ENCODE results near the gene SLC44A3. TPM values are rescaled to one million over a fixed set of nuclear protein-coding genes. Genes with fewer than 3 reads are reported as not detected.

SLC44A3 gene
- total and polyA plus RNA-seq, 2 of the 8 experiments (the other 6 are each of a cell fraction or from before 2014, with no cell fraction given) = 4.2 to 5.0 TPM

GRCh38 chr1:94884106-94884505 lies 63.9 kb downstream of the SLC44A3 start:
- H2BK12ac ChIP-seq (ENCODE audit: low read depth, low read length) = no peak overlapping the region; the same call in 1 of the 2 replicates
- 25% methylated on average over 6 of the region's 6 CpGs; no CpG with 5 or more reads in 1 of the 2 experiments for WGBS, 2 experiments (ENCODE audit: extremely low coverage in 1 of 2, insufficient coverage in 1 of 2, insufficient read length in 1 of 2, insufficient replicate concordance in 2 of 2, low coverage in 1 of 2, low lambda C conversion rate in 2 of 2, missing lambda C conversion rate in 1 of 2)
- no peak overlapping the region for H3K4ac ChIP-seq (replicated peaks; ENCODE audit: insufficient read length, low read depth, low read length)
- H3K18ac ChIP-seq (ENCODE audit: extremely low read depth, low read length) = no peak overlapping the region
- H4K91ac ChIP-seq (replicated peaks; ENCODE audit: insufficient read length, low read length) = no peak overlapping the region
- H3K4me1 ChIP-seq (replicated peaks in 1 of 4; ENCODE audit: control insufficient read depth in 3 of 4, insufficient read depth in 4 of 4, low read length in 3 of 4) = peaks cover 7 to 38% (median 21%) of the 10 kb centered on the region in 4 experiments
- H2AK5ac ChIP-seq (ENCODE audit: low read depth, low read length) = no peak overlapping the region; the same call in 1 of the 2 replicates
- no peak overlapping the region for H3K23ac ChIP-seq (ENCODE audit: insufficient read length)
- H3K79me1 ChIP-seq (ENCODE audit: low read depth, low read length) = no peaks in the 10 kb centered on the region
- H2BK20ac ChIP-seq (ENCODE audit: low read length) = no peak overlapping the region
- DNase-seq (ENCODE audit: low read depth in 1 of 2, low spot score in 2 of 2) (peak; percentile 43 to 52), FAIRE-seq (peak; percentile 97)
- H3K27ac ChIP-seq (ENCODE audit: low read depth, low read length) = no peak overlapping the region
- ChIA-PET POLR2A (ENCODE audit: partially characterized antibody) (interaction anchor here (0.9 to 1.9 kb wide), 4 partner anchors 9 to 40 kb away, joined by 3 to 5 read pairs (median 4); no protein-coding TSS in a partner anchor), CTCF (ENCODE audit: partially characterized antibody) (interaction anchor here (0.8 to 4.5 kb wide), 3 partner anchors 15 to 30 kb away, joined by 3 to 27 read pairs (median 3); no protein-coding TSS in a partner anchor)
- no peaks in the 10 kb centered on the region for H4K20me1 ChIP-seq (replicated peaks in 1 of 2; ENCODE audit: control insufficient read depth in 1 of 2, insufficient read depth in 2 of 2, low read length in 2 of 2)
- no peak overlapping the region for H4K5ac ChIP-seq (ENCODE audit: insufficient read length, low read depth, low read length)
- no peak overlapping the region; a peak in 1 of 8 replicates for H3K4me3 ChIP-seq (ENCODE audit: extremely low read depth in 1 of 4, insufficient read depth in 2 of 4, low read depth in 3 of 4, low read length in 4 of 4)
- H3K9ac ChIP-seq (replicated peaks in 1 of 4; ENCODE audit: extremely low read depth in 1 of 4, low read depth in 3 of 4, low read length in 3 of 4) = no peak overlapping the region
- H2BK15ac ChIP-seq (ENCODE audit: low read length) = no peak overlapping the region
- no peak overlapping the region for H2AFZ ChIP-seq (ENCODE audit: low read length)
- H2BK120ac ChIP-seq (replicated peaks; ENCODE audit: low read depth, low read length) = no peak overlapping the region
- no peak overlapping the region for H3K56ac ChIP-seq (replicated peaks; ENCODE audit: insufficient read length, low read depth, low read length)
- no peak overlapping the region for H3K14ac ChIP-seq (ENCODE audit: insufficient read length)
- no peaks in the 10 kb centered on the region; a peak in 1 of 8 replicates for H3K36me3 ChIP-seq (ENCODE audit: control insufficient read depth in 2 of 4, insufficient read depth in 4 of 4, low read length in 3 of 4)
- peak overlapping the region in 1 of 2 experiments; percentile 3; a peak in 1 of 4 replicates for H3K4me2 ChIP-seq (ENCODE audit: insufficient read depth in 1 of 2, low read depth in 2 of 2, low read length in 2 of 2)
- H4K8ac ChIP-seq (ENCODE audit: extremely low read depth, insufficient read depth, low read length) = no peak overlapping the region
- H3K23me2 ChIP-seq (ENCODE audit: low read depth, low read length) = no peaks in the 10 kb centered on the region
- H3K79me2 ChIP-seq (ENCODE audit: control insufficient read depth in 1 of 2, insufficient read depth in 2 of 2, low read length in 2 of 2) = no peaks in the 10 kb centered on the region
- H3K27me3 ChIP-seq (replicated peaks in 1 of 4; ENCODE audit: control insufficient read depth in 3 of 4, extremely low read depth in 1 of 4, insufficient read depth in 3 of 4, low read length in 3 of 4) = peaks cover 0 to 1% (median 0%) of the 10 kb centered on the region in 4 experiments; a peak in 1 of 7 replicates
- H2BK5ac ChIP-seq (ENCODE audit: low read depth, low read length) = no peak overlapping the region
- H3K9me3 ChIP-seq (ENCODE audit: insufficient read depth in 2 of 2, low read depth in 1 of 2, low read length in 1 of 2) = no peaks in the 10 kb centered on the region
- TF ChIP-seq GTF2F1 (IDR thresholded peaks at IDR 0.05; ENCODE audit: borderline replicate concordance, low read depth, low read length) (no peak), SRF (IDR thresholded peaks at IDR 0.05; ENCODE audit: low read depth, low read length) (no peak), BACH1 (IDR thresholded peaks at IDR 0.05; ENCODE audit: low read length) (no peak), TCF12 (IDR thresholded peaks at IDR 0.05; ENCODE audit: low read depth, low read length) (no peak), EGR1 (IDR thresholded peaks at IDR 0.05; ENCODE audit: borderline replicate concordance, low read depth, low read length) (no peak), CTBP2 (IDR thresholded peaks at IDR 0.05; ENCODE audit: borderline replicate concordance, insufficient read depth, insufficient read length, low read length) (no peak), RBBP5 (IDR thresholded peaks at IDR 0.05; ENCODE audit: borderline replicate concordance, low read depth, low read length) (no peak), JUN (IDR thresholded peaks at IDR 0.05; ENCODE audit: low read depth, low read length) (no peak), TEAD4 (IDR thresholded peaks at IDR 0.05; ENCODE audit: low read depth, low read length) (peak; percentile 74; the same call in 1 of the 2 replicates), CHD2 (IDR thresholded peaks at IDR 0.05; ENCODE audit: low read length) (no peak)
- TF ChIP-seq, protein P1, sequence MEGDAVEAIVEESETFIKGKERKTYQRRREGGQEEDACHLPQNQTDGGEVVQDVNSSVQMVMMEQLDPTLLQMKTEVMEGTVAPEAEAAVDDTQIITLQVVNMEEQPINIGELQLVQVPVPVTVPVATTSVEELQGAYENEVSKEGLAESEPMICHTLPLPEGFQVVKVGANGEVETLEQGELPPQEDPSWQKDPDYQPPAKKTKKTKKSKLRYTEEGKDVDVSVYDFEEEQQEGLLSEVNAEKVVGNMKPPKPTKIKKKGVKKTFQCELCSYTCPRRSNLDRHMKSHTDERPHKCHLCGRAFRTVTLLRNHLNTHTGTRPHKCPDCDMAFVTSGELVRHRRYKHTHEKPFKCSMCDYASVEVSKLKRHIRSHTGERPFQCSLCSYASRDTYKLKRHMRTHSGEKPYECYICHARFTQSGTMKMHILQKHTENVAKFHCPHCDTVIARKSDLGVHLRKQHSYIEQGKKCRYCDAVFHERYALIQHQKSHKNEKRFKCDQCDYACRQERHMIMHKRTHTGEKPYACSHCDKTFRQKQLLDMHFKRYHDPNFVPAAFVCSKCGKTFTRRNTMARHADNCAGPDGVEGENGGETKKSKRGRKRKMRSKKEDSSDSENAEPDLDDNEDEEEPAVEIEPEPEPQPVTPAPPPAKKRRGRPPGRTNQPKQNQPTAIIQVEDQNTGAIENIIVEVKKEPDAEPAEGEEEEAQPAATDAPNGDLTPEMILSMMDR (IDR thresholded peaks at IDR 0.05; ENCODE audit: control extremely low read depth in 1 of 3, insufficient read depth in 1 of 3, low read depth in 1 of 3, low read length in 3 of 3) = no peak

Data from H1 (cell line).